HG03196 (cell line): Measurements from ENCODE around the gene UGGT2.
A peak's percentile ranks its signal among the peaks of the same experiment; 100 is the strongest.
"Not testable (repeated sequence)": the region's sequence is repeated elsewhere in the genome, so short reads cannot be mapped to it uniquely, and the experiment has no call there.

Source experiments
- ATAC-seq: cut with Tn5 transposase; IDR thresholded peaks from one replicate; pipeline ENCODE4 v1.9.1; 2021; ENCODE audit not compliant: unreplicated experiment

Gene UGGT2

GRCh38 chr13:95898256-95898655 is 154.9 kb downstream of the UGGT2 start:
- ATAC-seq, result no peak

GRCh38 chr13:95896301-95896700 is 156.9 kb downstream of the UGGT2 start:
- no peak for ATAC-seq

GRCh38 chr13:95893861-95894260 is 159.3 kb downstream of the UGGT2 start:
- no peak for ATAC-seq

DNA sequence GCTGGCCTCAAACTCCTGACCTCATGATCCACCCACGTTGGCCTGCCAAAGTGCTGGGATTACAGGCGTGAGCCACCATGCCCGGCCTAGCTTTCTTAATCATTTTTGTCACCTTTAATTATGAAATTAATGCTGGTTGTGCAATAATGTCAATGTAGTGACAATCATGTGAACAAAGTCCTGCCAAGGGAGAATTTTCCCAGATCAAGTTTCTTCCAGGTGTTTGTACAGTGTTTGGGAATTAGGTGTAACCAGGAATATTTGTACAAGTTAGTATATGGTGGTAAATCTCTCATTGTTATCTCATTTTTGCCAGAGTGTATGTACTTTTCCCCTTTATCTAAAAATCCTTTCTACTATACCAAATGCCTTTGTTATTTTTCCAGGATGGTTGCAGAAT is 171.1 kb downstream of the UGGT2 start:
- ATAC-seq, result no peak

- ATAC-seq, result no peak
Measured at GRCh38 chr13:95880331-95880730, 172.9 kb downstream of the UGGT2 start.

DNA sequence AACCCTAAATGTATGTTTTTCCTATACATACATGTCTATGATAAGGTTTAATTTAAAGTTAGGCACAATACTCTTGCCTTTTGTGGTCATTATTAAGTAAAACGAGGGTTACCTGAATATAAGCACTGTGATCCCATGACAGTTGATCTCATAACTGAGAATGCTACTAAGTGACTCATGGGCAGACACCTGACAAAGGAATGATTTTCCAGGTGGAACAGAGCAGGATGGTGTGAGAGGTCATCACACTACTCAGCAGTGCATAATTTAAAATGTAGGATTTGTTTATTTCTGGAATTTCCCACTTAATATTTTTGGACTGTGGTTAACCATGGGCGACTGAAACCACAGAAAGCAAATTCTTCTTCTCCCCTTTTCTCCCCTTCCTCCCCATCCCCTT is 178.9 kb downstream of the UGGT2 start:
- ATAC-seq, result no peak

GRCh38 chr13:95870421-95870820 is 182.8 kb downstream of the UGGT2 start:
- no peak for ATAC-seq

DNA sequence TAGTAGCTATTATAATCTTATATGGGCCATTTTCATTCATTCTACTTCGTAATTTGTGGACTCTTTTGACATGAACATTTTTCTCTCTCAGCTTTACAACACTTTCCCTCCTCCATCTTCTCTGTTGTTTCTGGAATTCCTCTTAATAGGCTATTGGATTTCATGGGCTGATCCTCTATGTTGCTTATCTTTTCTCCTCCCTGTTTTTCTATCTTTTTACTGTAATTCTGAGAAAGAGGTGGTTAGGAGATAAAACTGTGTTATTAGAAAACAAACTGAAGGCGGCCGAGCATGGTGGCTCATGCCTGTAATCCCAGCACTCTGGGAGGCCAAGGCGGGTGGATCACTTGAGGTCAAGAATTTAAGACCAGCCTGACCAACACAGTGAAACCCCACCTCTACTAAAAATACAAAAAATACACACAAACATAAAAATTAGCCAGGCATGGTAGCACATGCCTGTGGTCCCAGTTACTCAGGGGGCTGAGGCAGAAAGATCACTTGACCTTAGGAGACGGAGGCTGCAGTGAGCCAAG is 188.1 kb downstream of the UGGT2 start:
- no peak for ATAC-seq

DNA sequence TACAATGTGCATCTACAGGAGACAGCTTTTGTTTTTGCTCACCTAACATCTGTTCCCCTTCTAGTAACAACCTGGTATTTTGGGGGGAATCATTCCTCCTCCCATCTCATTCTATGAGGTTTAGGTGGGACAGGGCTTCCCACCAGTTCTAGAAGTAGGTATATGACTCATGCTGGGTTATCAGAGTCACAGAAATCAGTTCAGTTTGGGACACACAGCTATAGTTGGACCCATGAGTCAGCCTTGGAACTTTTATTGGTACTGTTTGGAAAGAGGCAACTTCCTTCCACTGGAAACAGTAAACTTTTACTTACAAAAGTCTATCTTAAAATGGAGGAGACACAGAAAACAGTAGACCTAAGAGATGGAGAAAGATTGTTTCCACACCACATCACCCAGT is 190.8 kb downstream of the UGGT2 start:
- no peak for ATAC-seq

DNA sequence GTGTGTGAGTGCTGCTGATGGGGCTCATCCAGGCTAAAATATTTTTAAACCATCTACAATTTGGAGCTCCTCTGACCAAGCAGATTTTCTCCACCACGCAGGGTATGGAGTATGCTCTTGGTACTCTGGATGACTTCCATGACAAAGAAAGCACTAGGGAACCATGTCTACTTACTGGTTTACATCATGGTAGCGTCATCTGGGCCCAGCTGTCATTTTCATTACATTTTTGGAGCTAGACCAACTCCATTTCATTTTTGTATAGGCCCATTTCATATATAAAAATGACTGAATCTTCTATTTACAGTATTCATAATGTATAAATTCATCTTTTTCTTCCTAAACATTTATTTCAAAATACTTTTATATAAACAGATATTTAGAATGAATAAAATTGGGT is 191.9 kb downstream of the UGGT2 start:
- no peak for ATAC-seq

GRCh38 chr13:95858286-95859075 is 194.7 kb downstream of the UGGT2 start:
- ATAC-seq, result no peak

GRCh38 chr13:95845656-95846055 is 207.5 kb downstream of the UGGT2 start:
- ATAC-seq, result not testable (repeated sequence)

DNA sequence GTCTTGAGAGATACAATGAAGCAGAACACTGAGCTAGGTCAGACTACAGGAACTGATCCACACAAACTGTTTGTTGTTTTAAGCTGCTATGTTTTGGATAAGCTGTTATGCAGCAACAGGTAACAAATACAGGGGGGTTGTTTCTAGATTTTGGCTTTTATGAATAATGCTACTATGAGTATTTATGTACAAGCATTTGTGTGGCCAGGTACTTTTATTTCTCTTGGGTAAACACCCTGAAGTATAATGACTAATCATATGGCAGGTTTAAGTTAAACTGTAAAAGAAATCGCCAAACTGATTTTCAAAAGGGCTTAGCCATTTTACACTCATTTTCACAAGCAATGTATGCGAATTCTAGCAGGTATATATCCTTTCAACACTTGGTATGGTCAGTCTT is 210.3 kb downstream of the UGGT2 start:
- no peak for ATAC-seq

- no peak for ATAC-seq
Measured at GRCh38 chr13:95841894-95842293, 211.3 kb downstream of the UGGT2 start.

GRCh38 chr13:95834134-95834765 is 219.0 kb downstream of the UGGT2 start:
- ATAC-seq, result peak; percentile 84

DNA sequence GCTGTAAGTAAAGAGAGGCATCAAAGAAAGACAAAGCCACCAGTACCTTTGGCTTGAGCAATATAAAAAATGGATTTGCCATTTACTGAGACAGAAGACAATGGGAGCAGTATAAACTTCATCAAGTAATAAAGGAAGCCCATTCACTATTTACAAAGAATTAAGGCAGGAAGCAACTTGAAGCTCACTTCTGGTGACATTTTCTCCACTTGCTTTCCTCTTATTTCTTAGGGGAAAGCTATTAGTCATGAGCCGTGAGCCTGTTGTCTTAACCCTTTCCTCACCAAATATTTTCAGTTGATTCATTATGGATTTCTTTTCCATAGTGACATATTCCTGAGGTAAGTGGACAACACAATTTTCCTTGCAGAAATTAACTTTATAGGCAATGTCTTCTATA is 219.5 kb downstream of the UGGT2 start:
- ATAC-seq, result no peak

DNA sequence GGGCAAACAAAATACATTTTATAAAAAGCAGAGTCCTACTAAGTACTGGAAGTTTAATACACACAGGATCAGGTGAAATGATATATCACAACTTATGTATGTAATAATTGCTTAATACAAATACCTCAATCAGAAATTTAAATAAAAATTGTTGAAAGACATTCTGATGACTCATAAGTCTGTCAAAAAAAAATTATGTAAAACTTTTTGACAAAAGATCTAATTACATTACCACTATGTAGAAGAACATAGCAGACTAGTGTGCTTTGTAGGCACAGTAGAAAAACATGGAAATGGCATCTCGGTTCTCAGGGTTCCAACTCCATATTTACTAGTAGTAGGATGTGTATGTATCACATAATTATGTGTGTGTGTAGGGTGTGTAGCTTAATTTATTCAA is 220.1 kb downstream of the UGGT2 start:
- no peak for ATAC-seq

DNA sequence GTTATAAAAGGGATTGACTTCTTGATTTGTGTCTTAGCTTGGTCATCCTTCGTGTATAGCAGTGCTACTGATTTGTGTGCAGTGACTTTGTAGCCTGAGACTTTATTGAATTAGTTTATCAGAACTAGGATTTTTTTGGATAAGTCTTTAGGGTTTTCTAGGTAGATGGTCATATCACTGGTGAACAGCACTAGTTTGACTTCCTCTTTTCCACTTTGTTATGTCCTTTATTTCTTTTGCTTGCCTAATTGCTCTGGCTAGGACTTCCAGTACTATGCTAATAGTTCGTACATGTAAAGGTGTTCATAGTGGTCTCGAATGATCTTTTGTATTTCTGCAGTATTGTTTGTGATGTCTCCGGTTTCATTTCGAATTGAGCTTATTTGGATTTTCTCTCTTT is 230.9 kb downstream of the UGGT2 start:
- no peak for ATAC-seq

DNA sequence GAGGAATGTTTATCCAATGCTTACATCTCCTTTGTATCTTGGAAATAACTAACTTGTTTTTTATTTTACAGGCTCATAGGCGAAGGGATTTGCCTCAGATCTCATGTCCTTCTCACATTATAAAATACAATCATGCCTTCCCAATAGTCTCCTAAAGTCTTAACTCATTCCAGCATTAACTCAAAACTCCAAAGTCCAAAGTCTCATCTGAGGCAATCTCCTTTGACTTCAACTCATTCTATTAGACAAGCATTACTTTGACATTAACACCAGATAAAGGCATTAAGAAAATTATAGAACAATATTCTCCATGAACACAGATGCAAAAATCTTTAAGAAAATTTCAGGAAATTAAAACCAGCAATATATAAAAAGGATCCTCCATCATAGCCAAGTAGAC is 238.7 kb downstream of the UGGT2 start:
- ATAC-seq, result no peak

DNA sequence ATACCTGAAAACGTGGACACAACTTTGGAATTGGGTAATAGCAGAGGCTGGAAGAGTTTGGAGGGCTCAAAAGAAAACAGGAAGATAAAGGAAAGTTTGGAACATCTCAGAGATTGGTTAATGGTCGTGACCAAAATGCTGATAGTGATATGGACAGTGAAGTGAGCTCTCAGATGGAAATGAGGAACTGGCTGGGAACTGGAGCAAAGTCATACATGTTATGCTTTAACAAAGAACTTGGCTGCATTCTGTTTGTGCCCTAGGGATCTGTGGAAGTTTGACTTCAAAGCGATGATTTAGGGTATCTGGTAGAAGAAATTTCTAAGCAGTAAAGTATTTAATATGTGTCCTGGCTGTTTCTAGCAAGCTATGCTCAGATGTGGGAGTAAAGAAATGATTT is 240.1 kb downstream of the UGGT2 start:
- no peak for ATAC-seq

GRCh38 chr13:95809429-95809828 is 243.8 kb downstream of the UGGT2 start:
- ATAC-seq, result no peak

DNA sequence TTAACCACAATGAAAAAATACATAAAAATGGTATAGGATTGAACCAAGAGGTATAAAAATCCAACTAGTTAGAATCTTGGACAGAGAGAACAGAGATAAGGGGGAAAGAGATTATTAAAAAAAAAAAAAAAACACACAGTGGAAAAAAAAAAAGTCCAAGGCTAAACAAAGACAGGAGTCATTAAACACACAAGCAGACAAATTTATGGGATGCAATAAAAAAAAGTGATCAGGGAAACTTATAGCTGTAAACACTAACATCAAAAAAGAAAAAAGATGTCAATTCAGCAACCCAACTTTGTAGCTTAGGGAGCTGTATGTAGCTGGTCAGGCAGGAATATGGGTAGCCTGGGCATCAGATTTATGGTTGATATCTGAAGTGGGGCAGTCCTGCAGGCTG is 247.3 kb downstream of the UGGT2 start:
- ATAC-seq, result no peak
